IPS-18a (cell line): ENCODE data around the gene OAS1.
"Not testable (repeated sequence)": the region's sequence is repeated elsewhere in the genome, so short reads cannot be mapped to it uniquely, and the experiment has no call there.

Experiments
- H3K27ac ChIP-seq: one replicate; pipeline ENCODE4 v1.5.1; 2013; ENCODE audit warnings: low read length
- H3K27me3 ChIP-seq: one replicate; pipeline ENCODE4 v1.6.1; 2013; ENCODE audit warnings: mild to moderate bottlenecking, low read length; ENCODE audit not compliant: control insufficient read depth, insufficient read depth
- H3K36me3 ChIP-seq: one replicate; pipeline ENCODE4 v1.6.1; 2013; ENCODE audit warnings: low read depth, low read length; ENCODE audit not compliant: control insufficient read depth
- H3K4me1 ChIP-seq: one replicate; pipeline ENCODE4 v1.6.1; 2013; ENCODE audit warnings: low read depth, low read length; ENCODE audit not compliant: control insufficient read depth
- H3K4me3 ChIP-seq: one replicate; pipeline ENCODE4 v1.5.1; 2013; ENCODE audit warnings: low read length
- H3K9ac ChIP-seq: one replicate; pipeline ENCODE4 v1.6.1; 2013; ENCODE audit warnings: mild to moderate bottlenecking, low read length, moderate library complexity
- H3K9me3 ChIP-seq: one replicate; pipeline ENCODE4 v1.6.1; 2013; ENCODE audit warnings: low read depth, low read length; ENCODE audit not compliant: control insufficient read depth

OAS1 gene

GRCh38 chr12:112957125-112957524 lies 50.4 kb downstream of the OAS1 start:
- not testable (repeated sequence) for H3K9ac ChIP-seq, H3K27ac ChIP-seq, H3K27me3 ChIP-seq, H3K4me1 ChIP-seq, H3K4me3 ChIP-seq, H3K36me3 ChIP-seq
- H3K9me3 ChIP-seq, result peaks cover 12% of the 10 kb centered on the region

- no peaks in the 10 kb centered on the region for H3K4me1 ChIP-seq
- H3K27me3 ChIP-seq, result no peaks in the 10 kb centered on the region
- H3K36me3 ChIP-seq, result no peaks in the 10 kb centered on the region
- no peak overlapping the region for H3K9ac ChIP-seq
- no peak overlapping the region for H3K27ac ChIP-seq
- H3K4me3 ChIP-seq, result no peak overlapping the region
- peaks cover 12% of the 10 kb centered on the region for H3K9me3 ChIP-seq
These were observed 54.3 kb downstream of the OAS1 start for GRCh38 chr12:112961074-112961473.

GRCh38 chr12:112961536-112961935 lies 54.8 kb downstream of the OAS1 start:
- H3K4me1 ChIP-seq, result no peaks in the 10 kb centered on the region
- H3K9ac ChIP-seq, result no peak overlapping the region
- H3K27me3 ChIP-seq, result no peaks in the 10 kb centered on the region
- no peak overlapping the region for H3K27ac ChIP-seq
- no peaks in the 10 kb centered on the region for H3K36me3 ChIP-seq
- peaks cover 12% of the 10 kb centered on the region for H3K9me3 ChIP-seq
- H3K4me3 ChIP-seq, result no peak overlapping the region

GRCh38 chr12:112962561-112962960 lies 55.8 kb downstream of the OAS1 start:
- H3K27ac ChIP-seq, result no peak overlapping the region
- no peak overlapping the region for H3K4me3 ChIP-seq
- no peak overlapping the region for H3K9ac ChIP-seq
- no peaks in the 10 kb centered on the region for H3K4me1 ChIP-seq
- no peaks in the 10 kb centered on the region for H3K27me3 ChIP-seq
- peaks cover 12% of the 10 kb centered on the region for H3K9me3 ChIP-seq
- no peaks in the 10 kb centered on the region for H3K36me3 ChIP-seq

GRCh38 chr12:112963227-112963861 lies 56.6 kb downstream of the OAS1 start:
- H3K36me3 ChIP-seq, result no peaks in the 10 kb centered on the region
- H3K4me1 ChIP-seq, result no peaks in the 10 kb centered on the region
- no peaks in the 10 kb centered on the region for H3K27me3 ChIP-seq
- H3K9me3 ChIP-seq, result peaks cover 12% of the 10 kb centered on the region
- no peak overlapping the region for H3K9ac ChIP-seq
- H3K4me3 ChIP-seq, result no peak overlapping the region
- H3K27ac ChIP-seq, result no peak overlapping the region

- Histone ChIP-seq H3K36me3 (no peaks in the 10 kb centered on the region), H3K4me3 (no peak overlapping the region), H3K27me3 (no peaks in the 10 kb centered on the region), H3K27ac (no peak overlapping the region), H3K9me3 (peaks cover 9% of the 10 kb centered on the region), H3K9ac (no peak overlapping the region), H3K4me1 (no peaks in the 10 kb centered on the region)
These were observed 57.4 kb downstream of the OAS1 start for GRCh38 chr12:112964067-112964670.

- Histone ChIP-seq H3K27ac (no peak overlapping the region), H3K9me3 (peaks cover 5% of the 10 kb centered on the region), H3K4me1 (no peaks in the 10 kb centered on the region), H3K4me3 (no peak overlapping the region), H3K27me3 (no peaks in the 10 kb centered on the region), H3K9ac (no peak overlapping the region), H3K36me3 (no peaks in the 10 kb centered on the region)
These were observed 58.2 kb downstream of the OAS1 start for GRCh38 chr12:112964915-112965314.

GRCh38 chr12:112965643-112966042 lies 58.9 kb downstream of the OAS1 start:
- Histone ChIP-seq H3K27ac (no peak overlapping the region), H3K36me3 (no peaks in the 10 kb centered on the region), H3K27me3 (no peaks in the 10 kb centered on the region), H3K9me3 (no peaks in the 10 kb centered on the region), H3K4me3 (no peak overlapping the region), H3K9ac (no peak overlapping the region), H3K4me1 (no peaks in the 10 kb centered on the region)

GRCh38 chr12:112967306-112967705 lies 60.5 kb downstream of the OAS1 start:
- Histone ChIP-seq H3K36me3 (no peaks in the 10 kb centered on the region), H3K27me3 (no peaks in the 10 kb centered on the region), H3K9ac (no peak overlapping the region), H3K9me3 (no peaks in the 10 kb centered on the region), H3K27ac (no peak overlapping the region), H3K4me1 (no peaks in the 10 kb centered on the region), H3K4me3 (no peak overlapping the region)

GRCh38 chr12:112967858-112968257 lies 61.1 kb downstream of the OAS1 start:
- Histone ChIP-seq H3K27ac (no peak overlapping the region), H3K27me3 (no peaks in the 10 kb centered on the region), H3K4me3 (no peak overlapping the region), H3K9ac (no peak overlapping the region), H3K4me1 (no peaks in the 10 kb centered on the region), H3K9me3 (no peaks in the 10 kb centered on the region), H3K36me3 (no peaks in the 10 kb centered on the region)
